GM21576 (cell line): ENCODE data around the gene NKAIN4.
"Not testable (repeated sequence)": the region's sequence is repeated elsewhere in the genome, so short reads cannot be mapped to it uniquely, and the experiment has no call there.

Experiments used
- ATAC-seq: cut with Tn5 transposase; IDR thresholded peaks from one replicate; pipeline ENCODE4 v1.9.1; 2021; ENCODE audit warnings: mild to moderate bottlenecking, moderate library complexity; ENCODE audit not compliant: unreplicated experiment

Gene NKAIN4

GRCh38 chr20:63238514-63239125, 15.6 kb downstream of the NKAIN4 start:
- no peak for ATAC-seq

- no peak for ATAC-seq
These were observed 16.2 kb downstream of the NKAIN4 start for GRCh38 chr20:63238031-63238430.

DNA sequence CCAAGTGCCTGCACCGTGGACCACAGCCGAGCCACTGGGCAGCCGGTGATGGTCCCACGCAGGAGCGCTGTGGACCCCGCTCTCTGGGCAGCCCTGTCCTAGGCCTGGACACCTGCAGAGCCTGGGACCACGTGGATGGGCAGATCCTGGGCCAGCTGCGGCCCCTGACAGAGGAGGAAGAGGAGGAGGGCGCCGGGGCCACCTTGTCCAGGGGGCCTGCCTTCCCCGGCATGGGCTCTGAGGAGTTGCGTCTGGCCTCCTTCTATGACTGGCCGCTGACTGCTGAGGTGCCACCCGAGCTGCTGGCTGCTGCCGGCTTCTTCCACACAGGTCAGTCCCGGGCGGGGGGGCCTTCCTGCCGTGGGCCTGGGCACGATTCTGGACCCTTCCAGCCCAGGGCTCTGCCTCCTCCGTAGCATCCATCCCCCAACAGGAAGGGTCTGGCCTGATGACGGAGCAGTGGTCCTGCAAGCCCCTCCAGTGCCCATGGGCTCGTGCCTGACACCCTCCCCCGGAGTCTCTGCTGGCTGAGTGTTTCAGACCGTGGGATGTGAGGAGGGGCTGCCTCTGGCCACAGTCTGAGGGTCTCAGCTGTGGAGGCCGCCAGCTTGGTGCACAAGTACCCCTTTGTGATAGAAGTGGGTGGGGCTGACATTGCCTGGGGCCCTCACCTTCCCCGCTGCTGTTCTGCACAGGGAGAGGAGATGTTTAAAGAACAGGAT, 18.0 kb downstream of the NKAIN4 start:
- ATAC-seq, result no peak

DNA sequence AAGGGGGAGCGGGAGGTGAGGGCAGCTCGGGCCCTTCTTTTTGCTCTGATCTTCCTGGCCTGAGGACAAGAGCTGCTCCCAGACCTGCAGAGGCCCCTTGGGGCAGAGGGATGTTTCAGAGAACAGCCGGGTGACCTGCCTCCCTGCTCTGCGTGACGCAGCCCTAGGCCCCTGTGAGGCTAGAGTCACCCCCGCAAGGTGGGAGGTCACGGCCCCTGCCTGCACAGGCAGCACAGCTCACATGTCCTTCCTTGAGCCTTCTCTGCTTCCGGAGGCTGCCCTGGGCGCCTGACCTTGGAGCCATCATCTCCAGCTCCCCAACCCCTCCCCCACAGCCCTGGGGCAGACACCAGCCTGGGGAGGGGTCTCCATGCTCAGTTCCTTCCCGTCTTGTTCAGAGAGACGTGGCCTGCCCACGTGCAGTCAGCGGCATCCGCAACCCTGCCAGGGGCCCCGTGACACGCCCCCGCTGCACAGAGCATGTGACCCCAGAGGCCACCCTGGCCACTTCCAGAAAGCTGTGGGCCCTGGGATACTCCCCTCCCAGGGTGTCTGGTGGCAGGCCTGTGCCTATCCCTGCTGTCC, 18.8 kb downstream of the NKAIN4 start, which contains the start of gene BIRC7:
BIRC7 (plus strand) TSS at position 507 of the 585 bp plus-strand sequence. CDS start 192 bp downstream, outside the sequence.
- no peak for ATAC-seq

GRCh38 chr20:63234693-63235398, 19.4 kb downstream of the NKAIN4 start:
- no peak for ATAC-seq

GRCh38 chr20:63233924-63234323, 20.3 kb downstream of the NKAIN4 start:
- ATAC-seq, result no peak

- ATAC-seq, result no peak
These were observed 21.3 kb downstream of the NKAIN4 start for GRCh38 chr20:63233061-63233344.

DNA sequence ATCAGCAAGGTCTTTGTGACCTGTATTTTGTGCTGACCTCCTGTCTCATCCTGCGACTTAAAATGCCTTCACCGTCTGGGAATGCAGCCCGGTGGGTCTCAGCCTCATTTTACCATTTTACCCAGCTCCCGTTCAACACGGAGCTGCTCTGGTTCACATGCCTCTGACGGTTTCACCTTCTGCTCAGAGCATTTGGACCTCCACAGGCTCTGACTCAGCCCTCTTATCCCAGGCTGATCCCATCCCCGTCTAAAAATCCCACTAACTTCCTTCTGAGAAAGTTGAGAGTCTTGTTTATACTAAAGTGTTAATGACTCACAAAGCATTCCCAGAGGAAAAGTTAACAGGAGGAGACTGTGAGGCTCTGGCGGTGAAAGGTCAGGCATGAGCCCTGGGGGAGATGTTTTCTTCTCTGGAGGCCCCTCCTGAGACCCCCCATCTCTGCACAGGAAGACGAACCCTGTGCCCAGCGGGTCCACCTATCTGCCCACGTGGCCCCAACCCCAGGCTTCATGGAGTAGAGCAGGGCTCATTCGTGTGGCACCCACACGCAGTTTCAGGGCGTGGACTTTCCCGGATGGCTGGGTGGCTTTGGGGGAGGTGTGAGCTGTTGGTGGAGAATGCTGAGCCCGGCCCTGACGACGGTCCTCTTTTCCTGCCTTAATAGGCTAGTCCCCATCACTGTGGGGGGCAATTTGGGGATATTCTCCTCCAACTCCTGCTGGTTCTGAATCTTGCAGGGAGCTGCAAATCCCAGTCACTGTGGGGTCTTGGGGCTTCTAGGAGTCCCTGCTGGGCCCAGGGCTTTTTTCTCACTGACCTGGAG, 21.8 kb downstream of the NKAIN4 start:
- no peak for ATAC-seq

- no peak for ATAC-seq
These were observed 23.4 kb downstream of the NKAIN4 start for GRCh38 chr20:63230800-63231268.

DNA sequence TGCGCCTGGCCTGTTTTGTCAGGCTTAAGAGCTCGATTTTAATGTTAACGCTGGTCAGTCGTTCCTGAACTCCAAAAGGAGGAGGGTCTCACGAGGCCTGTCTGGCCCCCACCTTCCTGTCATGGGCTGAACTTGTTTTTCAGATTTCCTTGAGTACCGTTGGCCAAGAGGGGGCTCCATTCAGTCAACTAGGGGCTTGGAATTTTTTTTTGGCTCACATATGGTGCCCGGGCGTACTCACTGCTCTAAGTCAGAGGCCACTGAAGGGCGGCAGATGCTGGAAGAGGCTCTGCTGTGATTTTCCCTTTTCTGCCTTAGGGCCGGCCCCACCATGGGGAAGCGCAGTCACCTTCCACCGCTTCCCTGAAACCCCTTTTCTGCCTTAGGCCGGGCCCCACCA, 25.5 kb downstream of the NKAIN4 start:
- ATAC-seq, result no peak

GRCh38 chr20:63227260-63227659, 27.0 kb downstream of the NKAIN4 start:
- ATAC-seq, result no peak

GRCh38 chr20:63226042-63226943, 28.0 kb downstream of the NKAIN4 start:
- ATAC-seq, result no peak

GRCh38 chr20:63225082-63225454, 29.2 kb downstream of the NKAIN4 start:
- ATAC-seq, result no peak

DNA sequence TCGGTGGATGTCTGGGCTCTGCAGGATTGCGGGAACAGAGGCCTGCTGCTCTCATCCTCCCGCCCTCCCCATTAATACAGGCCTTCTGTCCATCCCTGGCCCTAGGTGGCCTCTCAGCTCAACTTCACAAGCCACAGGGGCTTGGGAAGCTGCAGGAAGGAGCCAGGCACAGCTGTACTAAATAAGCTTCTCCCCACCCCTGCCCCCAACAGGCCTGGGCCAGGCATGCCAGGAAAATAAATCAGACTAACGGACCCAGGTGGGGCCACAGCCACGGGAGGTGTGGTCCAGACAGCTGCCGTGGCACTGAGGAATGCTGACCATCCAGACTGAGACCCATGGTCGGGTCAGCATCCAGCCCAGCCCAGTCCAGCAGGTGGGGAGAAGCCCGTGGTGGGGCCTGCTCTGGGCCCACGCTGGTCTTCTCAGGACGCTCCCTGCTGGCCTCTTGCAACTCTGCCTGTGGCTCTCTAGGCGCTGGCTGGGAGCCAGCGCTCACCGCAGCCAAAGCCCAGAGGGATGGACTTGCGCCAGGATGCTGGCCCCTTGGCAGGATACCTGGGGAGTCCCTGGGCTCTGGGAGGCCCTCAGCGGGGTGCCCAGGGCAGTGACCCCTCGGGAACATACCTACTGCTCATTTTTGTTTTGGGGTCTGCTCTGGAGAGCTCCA, 29.7 kb downstream of the NKAIN4 start:
- ATAC-seq, result no peak

DNA sequence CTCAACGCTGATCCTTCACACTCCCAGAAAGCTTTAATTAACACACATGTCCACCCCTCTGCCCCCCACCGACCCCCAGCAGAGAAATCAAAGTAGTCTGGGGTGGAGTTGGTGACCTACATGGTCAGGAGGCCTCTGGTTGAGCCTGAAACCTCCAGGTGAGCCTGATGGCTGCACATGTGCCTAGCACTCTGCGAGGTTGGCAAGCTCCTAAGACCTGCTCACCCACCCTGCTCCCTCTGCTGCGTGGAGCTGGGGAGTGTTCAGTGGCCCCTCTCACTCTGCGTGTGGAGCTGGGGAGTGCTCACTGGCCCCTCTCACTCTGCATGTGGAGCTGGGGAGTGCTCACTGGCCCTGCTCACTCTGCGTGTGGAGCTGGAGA, 30.4 kb downstream of the NKAIN4 start:
- no peak for ATAC-seq

- ATAC-seq, result no peak
These were observed 31.0 kb downstream of the NKAIN4 start for GRCh38 chr20:63223121-63223825.

GRCh38 chr20:63222541-63222940, 31.7 kb downstream of the NKAIN4 start:
- ATAC-seq, result no peak

DNA sequence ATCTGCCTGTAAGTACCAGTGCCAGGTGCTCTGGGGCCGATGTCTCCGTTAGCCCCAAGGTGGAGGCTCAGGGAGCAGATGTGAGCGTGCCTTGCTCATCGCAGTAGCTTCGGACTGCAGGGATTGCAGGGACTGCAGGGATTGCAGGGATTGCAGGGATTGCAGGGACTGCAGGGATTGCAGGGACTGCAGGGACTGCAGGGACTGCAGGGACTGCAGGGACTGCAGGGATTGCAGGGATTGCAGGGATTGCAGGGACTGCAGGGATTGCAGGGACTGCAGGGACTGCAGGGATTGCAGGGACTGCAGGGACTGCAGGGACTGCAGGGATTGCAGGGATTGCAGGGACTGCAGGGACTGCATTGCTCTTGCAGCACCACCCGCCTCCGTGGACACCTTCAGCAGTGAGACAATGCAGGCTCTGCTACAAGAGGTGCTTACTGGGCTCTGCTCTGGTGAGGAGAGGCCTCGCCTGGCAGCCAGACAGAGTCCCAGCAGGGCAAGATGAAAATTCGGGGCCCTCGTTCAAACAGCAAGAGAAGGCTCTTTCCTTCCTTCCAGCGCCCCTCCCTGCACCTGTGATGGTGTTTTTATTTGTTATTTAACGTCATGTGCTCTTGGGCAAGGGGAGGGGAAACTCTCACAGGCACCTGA, 32.7 kb downstream of the NKAIN4 start:
- not testable (repeated sequence) for ATAC-seq
